Panc1 (cell line): ENCODE results near the gene GIPC3. TPM values are rescaled to one million over a fixed set of nuclear protein-coding genes. Genes with fewer than 3 reads are reported as not detected.

ENCODE experiments used
- ATAC-seq: fragments of 200-7000 bp; cut with Tn5 transposase; 2 replicates; pipeline ENCODE4 v1.9.1; 2020; ENCODE audit warnings: mild to moderate bottlenecking, moderate library complexity
- BruUV-seq: library from RNA; stranded (reverse); fragments of 400-500 nt; replicated peaks from 2 replicates; lab custom pipeline; 2021; lab: Mats Ljungman, UMichigan
- CTCF ChIA-PET: fragments of 300-600 bp; sonication (Branson Sonifier 250); formaldehyde crosslinking; loops from one replicate; lab custom pipeline; 2022; ENCODE audit warnings: antibody characterized with exemption; lab: Charles Lee
- POLR2A ChIA-PET: fragments of 300-600 bp; sonication (Branson Sonifier 250); formaldehyde crosslinking; loops from one replicate; lab custom pipeline; 2022; ENCODE audit warnings: antibody characterized with exemption; lab: Charles Lee
- DNase-seq: peaks from one replicate; pipeline ENCODE4 v3.0.0-alpha.2; 2010; ENCODE audit warnings: low read depth, low spot score
- H3K27ac ChIP-seq: 2 replicates; pipeline ENCODE4 v1.5.1; 2011; ENCODE audit warnings: mild to moderate bottlenecking, low read length, inconsistent platforms
- H3K27me3 ChIP-seq: fragments of 200-500 bp; sonication (Bioruptor generic); 2 replicates; pipeline ENCODE4 v1.6.0; 2014; ENCODE audit warnings: low read length, inconsistent platforms; ENCODE audit not compliant: control insufficient read depth, insufficient read depth
- H3K36me3 ChIP-seq: fragments of 200-500 bp; sonication (Bioruptor generic); 2 replicates; pipeline ENCODE4 v1.5.1; 2014; ENCODE audit warnings: inconsistent platforms, mild to moderate bottlenecking, low read length, moderate library complexity; ENCODE audit not compliant: control insufficient read depth, insufficient read depth
- H3K4me1 ChIP-seq: 2 replicates; pipeline ENCODE4 v1.5.1; 2011; ENCODE audit warnings: inconsistent platforms, mild to moderate bottlenecking, low read length, moderate library complexity; ENCODE audit not compliant: control insufficient read depth, insufficient read depth
- H3K4me3 ChIP-seq, 2 experiments: 2 replicates each; pipeline ENCODE4 v1.5.1; 2011 to 2012; ENCODE audit warnings: low read depth in 2 of 2, low read length in 2 of 2, mild to moderate bottlenecking in 2 of 2, inconsistent platforms in 1 of 2, moderate library complexity in 1 of 2
- H3K9me3 ChIP-seq: fragments of 200-500 bp; sonication (Bioruptor generic); 2 replicates; pipeline ENCODE4 v1.5.1; 2014; ENCODE audit warnings: low read depth, mild to moderate bottlenecking, inconsistent platforms, low read length, moderate library complexity; ENCODE audit not compliant: control insufficient read depth, insufficient read depth
- POLR2AphosphoS5 ChIP-seq: IDR thresholded peaks from 2 replicates; pipeline ENCODE4 v1.6.1; 2012; ENCODE audit warnings: mild to moderate bottlenecking, low read depth, low read length, moderate library complexity
- SIN3A ChIP-seq: IDR thresholded peaks from 2 replicates; pipeline ENCODE4 v1.6.1; 2012; ENCODE audit warnings: low read depth, mild to moderate bottlenecking, low read length, moderate library complexity, borderline replicate concordance; ENCODE audit not compliant: insufficient read depth
- TCF7L2 ChIP-seq: IDR thresholded peaks from 2 replicates; pipeline ENCODE4 v1.6.1; 2011; ENCODE audit warnings: mild to moderate bottlenecking, low read depth, low read length, inconsistent platforms
- in situ Hi-C: cut with HindIII; loops from 2 replicates; pipeline ENCODE4 v1.10.0; 2016; ENCODE audit warnings: low sequenced_read_pairs, low pct_unique_long_range_greater_than_20kb
- intact Hi-C: fragments of 100-400 bp; cut with micrococcal nuclease; formaldehyde crosslinking; loops from one replicate; pipeline ENCODE4 v1.10.0; 2022; ENCODE audit not compliant: unreplicated experiment
- total RNA-seq: library from RNA; stranded (reverse); gene quantifications from one replicate; pipeline ENCODE4 v1.2.1, GENCODE V29; 2021; ENCODE audit not compliant: unreplicated experiment
- TF ChIP-seq, protein P1 (sequence below): fragments of 450-650 bp; IDR thresholded peaks from 2 replicates; pipeline ENCODE4 v1.5.1; 2017; ENCODE audit warnings: mild to moderate bottlenecking
- TF ChIP-seq, protein P2 (sequence below), 2 experiments: IDR thresholded peaks; 2 replicates each; pipeline ENCODE4 v1.6.1; 2011 to 2012; ENCODE audit warnings: low read depth in 2 of 2, control low read depth in 1 of 2, low read length in 1 of 2, mild to moderate bottlenecking in 1 of 2, moderate library complexity in 1 of 2; ENCODE audit not compliant: insufficient read depth in 1 of 2

Gene GIPC3
- total RNA-seq, 1 experiment from 2014 or later = 0.92 TPM

DNA sequence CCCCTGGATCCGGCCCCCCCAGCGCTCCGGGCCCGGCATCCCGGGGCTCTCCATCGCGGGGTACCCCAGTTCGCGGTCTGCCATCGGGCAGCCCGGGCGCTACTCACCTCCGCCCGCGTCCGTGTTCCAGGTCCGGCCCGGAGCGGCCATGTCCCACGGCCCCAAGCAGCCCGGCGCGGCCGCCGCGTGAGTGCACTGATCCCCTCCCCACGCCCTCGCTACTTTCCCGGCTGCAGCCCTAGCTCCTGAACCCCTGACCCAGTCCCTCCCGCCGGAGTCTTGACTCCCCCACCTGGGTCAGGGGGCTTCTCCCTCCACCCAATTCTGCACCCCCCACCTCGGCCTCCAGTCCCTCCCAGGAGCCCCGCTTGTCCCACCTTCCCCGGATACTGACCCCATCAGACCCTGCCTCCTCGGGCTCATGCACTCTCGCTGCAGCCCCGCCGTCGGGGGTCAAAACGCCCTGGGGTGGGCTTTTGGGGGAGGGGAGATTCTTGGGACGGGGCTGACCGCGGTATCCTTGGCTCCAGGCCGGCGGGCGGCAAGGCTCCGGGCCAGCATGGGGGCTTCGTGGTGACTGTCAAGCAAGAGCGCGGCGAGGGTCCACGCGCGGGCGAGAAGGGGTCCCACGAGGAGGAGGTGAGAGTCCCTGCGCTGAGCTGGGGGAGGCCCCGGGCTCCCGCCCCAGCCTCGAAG lies 12.0 kb upstream of the GIPC3 start:
- CTCF ChIA-PET = no interaction called here
- POLR2A ChIA-PET = no interaction called here
- H3K4me3 ChIP-seq = peak overlapping the region; percentile 74 to 82
- no peak for DNase-seq
- 0 out of 2 replicates have a peak, but pooled peaks have one; percentile 39 for TF ChIP-seq SIN3A
- TF ChIP-seq, protein P1, sequence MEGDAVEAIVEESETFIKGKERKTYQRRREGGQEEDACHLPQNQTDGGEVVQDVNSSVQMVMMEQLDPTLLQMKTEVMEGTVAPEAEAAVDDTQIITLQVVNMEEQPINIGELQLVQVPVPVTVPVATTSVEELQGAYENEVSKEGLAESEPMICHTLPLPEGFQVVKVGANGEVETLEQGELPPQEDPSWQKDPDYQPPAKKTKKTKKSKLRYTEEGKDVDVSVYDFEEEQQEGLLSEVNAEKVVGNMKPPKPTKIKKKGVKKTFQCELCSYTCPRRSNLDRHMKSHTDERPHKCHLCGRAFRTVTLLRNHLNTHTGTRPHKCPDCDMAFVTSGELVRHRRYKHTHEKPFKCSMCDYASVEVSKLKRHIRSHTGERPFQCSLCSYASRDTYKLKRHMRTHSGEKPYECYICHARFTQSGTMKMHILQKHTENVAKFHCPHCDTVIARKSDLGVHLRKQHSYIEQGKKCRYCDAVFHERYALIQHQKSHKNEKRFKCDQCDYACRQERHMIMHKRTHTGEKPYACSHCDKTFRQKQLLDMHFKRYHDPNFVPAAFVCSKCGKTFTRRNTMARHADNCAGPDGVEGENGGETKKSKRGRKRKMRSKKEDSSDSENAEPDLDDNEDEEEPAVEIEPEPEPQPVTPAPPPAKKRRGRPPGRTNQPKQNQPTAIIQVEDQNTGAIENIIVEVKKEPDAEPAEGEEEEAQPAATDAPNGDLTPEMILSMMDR = no peak
- intact Hi-C loops = no loop called here
- H3K36me3 ChIP-seq = peaks cover 4% of the 10 kb centered on the region; the same call in 1 of the 2 replicates
- ATAC-seq = peak; percentile 37
- H3K27me3 ChIP-seq = no peaks in the 10 kb centered on the region
- H3K9me3 ChIP-seq = no peaks in the 10 kb centered on the region
- H3K27ac ChIP-seq = peak overlapping the region; percentile 76
- H3K4me1 ChIP-seq = peaks cover 4% of the 10 kb centered on the region; the same call in 1 of the 2 replicates
- in situ Hi-C loops = no loop called here
- BruUV-seq = no TSS peak

DNA sequence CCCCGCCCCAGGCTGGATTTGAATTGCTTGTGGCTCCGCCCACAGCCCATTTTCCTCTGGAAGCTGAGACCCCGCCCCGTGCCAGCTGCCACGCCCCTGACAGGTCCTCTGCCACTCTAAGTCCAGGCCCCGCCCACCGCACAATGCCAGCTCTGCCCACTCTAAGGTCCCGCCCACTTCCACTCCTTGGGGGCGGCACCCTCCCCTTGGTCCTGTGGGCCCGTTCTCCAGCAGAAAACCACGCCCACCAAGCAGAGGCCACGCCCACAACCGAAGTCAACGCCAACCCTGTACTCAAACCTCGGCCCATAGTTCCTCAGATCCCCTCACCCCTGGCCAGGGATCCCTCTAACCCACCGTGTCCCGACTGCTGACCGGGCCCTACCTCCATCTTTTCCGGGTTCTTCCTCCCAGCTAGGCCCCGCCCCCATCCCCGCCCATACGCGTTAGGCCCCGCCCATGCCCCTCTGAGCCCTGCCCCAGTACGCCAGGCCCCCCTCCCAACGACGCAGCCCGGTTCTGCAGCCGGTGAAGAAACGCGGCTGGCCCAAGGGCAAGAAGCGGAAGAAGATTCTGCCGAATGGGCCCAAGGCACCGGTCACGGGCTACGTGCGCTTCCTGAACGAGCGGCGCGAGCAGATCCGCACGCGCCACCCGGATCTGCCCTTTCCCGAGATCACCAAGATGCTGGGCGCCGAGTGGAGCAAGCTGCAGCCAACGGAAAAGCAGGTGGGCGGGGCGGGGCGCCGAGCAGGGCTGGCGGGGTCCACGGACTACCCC lies 11.2 kb upstream of the GIPC3 start:
- Histone ChIP-seq H3K4me3 (peak overlapping the region; percentile 74 to 82), H3K9me3 (no peaks in the 10 kb centered on the region), H3K27me3 (no peaks in the 10 kb centered on the region), H3K27ac (no peak overlapping the region), H3K36me3 (peaks cover 4% of the 10 kb centered on the region; the same call in 1 of the 2 replicates), H3K4me1 (peaks cover 4% of the 10 kb centered on the region; the same call in 1 of the 2 replicates)
- DNase-seq = peak; percentile 55
- ATAC-seq = peak; percentile 69
- ChIA-PET CTCF (no interaction called here), POLR2A (no interaction called here)
- no TSS peak for BruUV-seq
- intact Hi-C loops = no loop called here
- in situ Hi-C loops = no loop called here
- TF ChIP-seq TCF7L2 = no peak
- TF ChIP-seq, protein P1 = no peak
- TF ChIP-seq SIN3A = no peak
- TF ChIP-seq POLR2AphosphoS5 = no peak
- TF ChIP-seq, protein P2, sequence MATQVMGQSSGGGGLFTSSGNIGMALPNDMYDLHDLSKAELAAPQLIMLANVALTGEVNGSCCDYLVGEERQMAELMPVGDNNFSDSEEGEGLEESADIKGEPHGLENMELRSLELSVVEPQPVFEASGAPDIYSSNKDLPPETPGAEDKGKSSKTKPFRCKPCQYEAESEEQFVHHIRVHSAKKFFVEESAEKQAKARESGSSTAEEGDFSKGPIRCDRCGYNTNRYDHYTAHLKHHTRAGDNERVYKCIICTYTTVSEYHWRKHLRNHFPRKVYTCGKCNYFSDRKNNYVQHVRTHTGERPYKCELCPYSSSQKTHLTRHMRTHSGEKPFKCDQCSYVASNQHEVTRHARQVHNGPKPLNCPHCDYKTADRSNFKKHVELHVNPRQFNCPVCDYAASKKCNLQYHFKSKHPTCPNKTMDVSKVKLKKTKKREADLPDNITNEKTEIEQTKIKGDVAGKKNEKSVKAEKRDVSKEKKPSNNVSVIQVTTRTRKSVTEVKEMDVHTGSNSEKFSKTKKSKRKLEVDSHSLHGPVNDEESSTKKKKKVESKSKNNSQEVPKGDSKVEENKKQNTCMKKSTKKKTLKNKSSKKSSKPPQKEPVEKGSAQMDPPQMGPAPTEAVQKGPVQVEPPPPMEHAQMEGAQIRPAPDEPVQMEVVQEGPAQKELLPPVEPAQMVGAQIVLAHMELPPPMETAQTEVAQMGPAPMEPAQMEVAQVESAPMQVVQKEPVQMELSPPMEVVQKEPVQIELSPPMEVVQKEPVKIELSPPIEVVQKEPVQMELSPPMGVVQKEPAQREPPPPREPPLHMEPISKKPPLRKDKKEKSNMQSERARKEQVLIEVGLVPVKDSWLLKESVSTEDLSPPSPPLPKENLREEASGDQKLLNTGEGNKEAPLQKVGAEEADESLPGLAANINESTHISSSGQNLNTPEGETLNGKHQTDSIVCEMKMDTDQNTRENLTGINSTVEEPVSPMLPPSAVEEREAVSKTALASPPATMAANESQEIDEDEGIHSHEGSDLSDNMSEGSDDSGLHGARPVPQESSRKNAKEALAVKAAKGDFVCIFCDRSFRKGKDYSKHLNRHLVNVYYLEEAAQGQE (IDR thresholded peaks at IDR 0.05; ENCODE audit: insufficient read depth in 1 of 2, low read depth in 2 of 2, low read length in 1 of 2) = no peak
